ENCODE measurements around the gene UBE3C.

Gene UBE3C

DNA sequence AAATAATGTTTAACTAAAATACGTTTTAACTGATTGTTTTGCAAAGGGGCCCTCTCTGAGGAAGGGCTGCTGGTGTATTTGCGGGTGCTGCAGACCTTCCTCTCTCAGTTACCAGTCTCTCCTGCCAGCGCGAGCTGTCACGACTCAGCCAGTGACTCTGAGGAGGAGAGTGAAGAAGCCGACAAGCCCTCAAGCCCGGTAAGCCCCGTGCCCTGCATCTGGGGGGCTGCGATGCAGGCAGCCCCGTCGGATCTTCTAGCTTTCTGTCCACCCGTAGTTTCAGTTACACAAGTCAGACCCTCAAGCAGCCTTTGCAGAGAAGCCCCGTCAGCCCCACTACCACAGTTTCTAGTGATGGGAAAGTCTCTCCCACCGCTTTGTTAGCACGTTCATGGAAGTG lies 45.1 kb downstream of the UBE3C start:
- DNase-seq, result no peak

DNA sequence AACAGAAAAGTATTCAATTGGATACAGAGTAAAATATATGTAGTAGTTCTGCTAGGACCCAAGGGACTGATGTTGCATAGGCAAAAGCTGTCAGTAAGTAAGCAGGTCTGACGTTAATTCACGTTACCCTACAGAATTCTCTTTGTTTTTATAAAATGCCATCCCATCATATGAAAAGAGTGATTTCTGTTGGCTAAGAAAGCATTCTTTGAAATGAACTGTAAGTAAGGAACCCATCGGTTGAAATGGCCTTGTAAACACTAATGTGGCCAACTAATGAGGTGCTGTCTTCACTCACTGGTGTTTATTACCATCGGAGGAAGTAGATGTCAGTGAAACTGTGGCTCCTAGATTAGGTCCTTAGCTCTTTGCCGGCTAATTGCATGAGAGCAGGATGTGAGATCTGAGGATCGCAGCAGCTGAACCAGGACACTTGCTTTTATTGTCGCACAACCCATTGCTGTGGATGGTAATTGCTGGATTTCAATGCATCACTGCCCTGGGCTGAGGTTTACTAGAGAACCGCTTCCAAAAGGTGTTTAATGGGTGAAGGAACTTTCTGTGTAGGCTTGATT lies 49.5 kb downstream of the UBE3C start:
- DNase-seq, result no peak

DNA sequence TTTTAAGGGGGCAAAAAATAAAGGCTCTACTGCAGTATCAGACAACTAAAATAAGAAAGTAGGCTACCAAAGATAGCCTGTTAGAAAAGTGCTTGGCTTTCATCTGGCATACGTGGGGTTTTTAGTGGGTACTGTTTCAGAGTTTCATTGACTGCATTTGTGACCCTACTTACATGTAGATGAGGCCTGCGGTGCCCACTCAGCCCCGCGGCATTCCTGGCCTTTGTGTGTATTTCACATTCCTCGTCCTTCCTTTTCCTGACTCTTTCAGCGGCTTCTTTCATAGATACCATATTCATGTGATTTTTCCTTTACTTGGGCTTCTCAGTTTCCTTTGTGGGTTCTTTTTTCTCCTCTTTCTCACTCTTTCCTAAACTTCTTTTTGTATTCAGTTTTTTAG lies 50.7 kb downstream of the UBE3C start:
- DNase-seq, result no peak

DNA sequence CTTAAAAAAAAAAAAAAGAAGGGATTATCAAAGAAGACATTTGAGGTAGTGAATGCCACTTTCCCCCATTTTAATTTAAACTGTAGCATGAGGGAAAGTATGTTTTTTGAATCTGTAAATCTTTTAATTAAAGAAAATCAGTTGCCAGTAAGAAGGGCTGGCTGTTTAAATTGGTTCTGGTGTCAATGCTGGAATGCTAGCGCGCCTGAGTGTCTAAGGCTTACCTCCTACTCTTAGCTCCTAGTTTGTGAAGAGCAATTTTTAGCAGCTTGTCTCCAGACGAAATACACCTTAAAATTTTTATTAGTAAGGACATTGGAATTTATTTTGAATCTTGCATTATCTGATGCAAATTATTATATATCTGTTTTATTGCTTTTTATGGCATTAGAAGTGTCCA lies 54.1 kb downstream of the UBE3C start:
- no peak for DNase-seq

DNA sequence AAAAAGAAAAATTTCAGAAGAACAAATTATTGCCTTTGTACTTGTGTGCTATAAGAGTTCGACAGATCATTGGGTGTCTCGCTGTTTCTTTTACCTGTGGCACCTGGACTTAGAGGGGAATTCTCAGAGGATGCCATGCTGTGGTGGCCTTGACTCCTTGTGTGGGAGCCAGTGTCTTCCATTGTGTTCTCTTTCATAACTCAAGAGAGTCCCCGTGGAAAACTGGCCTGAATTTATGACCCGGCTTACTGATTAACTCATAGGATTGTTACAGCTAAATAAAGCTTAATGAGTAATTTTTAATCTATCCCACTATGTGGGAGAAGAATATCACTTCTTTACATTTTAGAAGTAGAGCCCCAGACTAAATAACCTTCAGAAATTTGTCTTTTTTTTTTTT lies 54.5 kb downstream of the UBE3C start:
- DNase-seq, result no peak

DNA sequence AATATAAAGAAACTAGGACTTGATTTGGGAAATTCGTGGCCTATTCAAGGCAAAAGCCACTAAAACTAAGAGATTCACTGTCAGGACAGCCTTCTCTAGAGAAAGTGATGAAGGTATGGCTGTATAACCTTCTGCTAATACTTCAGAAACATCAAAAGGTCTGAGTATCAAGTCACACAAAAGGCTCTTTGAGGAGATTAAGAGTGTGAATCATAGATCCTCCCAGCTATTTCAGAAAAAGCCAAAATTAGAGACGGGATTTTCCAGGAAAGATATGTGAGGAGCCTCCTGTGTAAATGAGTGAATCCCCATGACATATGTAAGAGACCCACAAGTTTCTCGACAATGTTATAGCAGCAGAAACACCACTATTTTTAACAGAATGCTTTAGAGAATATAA lies 56.2 kb downstream of the UBE3C start:
- DNase-seq, result no peak

DNA sequence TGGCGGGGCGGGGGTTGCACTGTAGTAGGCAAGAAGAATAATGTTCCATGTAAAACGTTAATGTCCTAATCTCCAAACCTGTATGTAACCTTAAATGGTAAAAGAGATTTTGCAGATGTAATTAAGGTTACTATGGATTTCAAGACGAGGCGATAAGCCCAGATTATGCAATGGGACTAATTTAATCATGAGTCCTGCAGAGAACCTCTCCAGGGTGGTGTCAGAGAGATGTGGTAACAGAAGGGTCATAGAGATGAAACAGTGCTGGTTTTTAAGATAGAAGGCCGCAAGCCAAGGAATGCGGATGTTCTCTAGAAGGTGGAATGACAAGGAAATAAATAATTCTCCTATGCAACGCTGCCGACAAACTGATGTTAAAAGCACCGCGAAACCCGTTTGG lies 57.1 kb downstream of the UBE3C start:
- no peak for DNase-seq

DNA sequence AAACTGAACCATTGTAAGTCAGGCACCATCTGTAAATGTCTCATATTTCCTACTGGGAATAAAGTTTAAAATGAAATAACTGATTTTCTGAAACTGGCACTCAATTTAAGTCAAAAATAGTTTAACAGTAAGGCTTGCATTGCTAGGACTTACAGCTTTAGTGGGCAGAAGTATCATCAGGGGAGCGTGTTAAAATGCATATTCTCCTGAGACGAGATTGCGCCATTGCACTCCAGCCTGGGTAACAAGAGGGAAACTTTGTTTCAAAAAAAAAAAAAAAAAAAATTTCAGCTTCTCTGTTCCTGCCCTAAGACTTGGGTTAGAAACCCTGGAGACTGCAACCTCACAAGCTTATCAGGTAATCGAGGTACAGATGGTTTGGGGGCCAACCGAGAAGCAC lies 65.4 kb downstream of the UBE3C start:
- DNase-seq, result no peak

DNA sequence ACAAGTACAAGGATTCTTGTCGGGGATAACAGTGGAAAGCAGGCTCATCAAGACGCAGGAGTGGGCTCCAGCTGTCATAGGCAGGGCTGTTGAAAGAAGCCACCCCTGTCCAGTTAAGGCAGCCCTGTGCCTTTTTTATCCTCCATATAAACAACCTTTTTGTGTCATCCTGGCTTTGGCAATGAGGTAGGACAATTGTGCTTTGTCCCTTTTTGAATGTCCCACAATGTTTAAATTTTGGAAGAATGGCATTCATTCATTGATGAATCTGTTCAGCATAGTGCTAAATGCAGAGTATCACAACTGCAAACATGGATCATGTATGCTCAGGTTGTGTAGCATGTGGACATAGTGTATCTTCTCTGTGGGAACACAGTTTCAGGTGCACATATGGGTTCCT lies 66.7 kb downstream of the UBE3C start:
- DNase-seq, result no peak

DNA sequence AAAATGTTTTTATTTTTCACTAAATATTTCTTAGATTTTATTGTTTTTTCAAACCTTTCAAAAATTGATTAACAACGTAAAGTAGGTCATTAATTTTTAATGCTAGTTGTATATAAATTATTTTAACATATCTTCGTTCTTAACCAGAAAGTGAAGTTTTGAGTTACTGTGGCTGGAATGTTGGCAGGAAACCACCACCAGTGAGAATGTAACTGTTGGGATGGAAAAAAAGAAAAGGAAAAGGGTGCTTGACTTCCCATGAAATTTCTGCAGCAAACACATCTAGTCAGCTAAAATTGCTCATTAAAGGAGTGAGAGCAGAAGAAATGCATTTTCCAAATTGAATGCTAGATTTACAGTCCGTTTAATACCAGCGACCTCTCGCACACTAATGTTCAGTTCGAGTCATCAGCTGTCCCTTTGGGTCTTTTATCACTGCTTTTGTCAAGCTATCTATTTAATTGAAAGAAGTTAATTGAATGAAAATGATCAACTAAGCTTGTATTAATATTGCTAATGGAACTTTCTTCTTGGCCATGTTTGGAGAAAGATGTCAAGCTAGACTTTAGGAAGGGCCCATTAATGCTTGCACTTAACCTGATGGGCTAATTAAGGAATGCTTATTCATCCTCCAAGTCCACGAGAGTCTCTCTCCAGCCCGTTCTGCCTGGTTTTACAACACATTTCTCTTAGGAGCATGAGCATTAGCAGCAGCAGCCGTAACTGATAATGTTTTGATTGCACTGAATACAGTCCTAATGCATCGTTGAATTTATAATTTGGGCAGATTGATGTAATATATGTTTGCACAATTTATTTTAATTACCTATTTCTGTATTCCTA lies 70.1 kb downstream of the UBE3C start:
- no peak for DNase-seq

DNA sequence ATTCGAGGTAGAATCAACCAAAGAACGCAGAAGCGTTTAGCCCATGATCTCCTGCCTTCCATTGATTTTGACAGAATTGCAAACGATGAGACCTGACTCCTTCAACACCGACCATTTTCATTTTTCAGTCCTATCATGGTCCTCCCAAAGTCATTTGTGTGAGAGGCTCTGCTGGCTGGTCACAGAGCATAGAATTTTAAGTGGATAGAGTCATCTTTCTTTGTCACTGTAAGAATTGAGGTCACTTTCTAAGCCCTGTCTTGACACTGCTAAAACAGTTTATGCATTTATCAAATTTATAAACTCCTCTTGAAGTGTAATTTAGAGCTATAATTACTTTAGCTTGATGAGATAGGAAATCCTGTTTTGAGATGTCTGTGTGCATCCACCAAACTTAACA lies 72.0 kb downstream of the UBE3C start:
- DNase-seq, result no peak

DNA sequence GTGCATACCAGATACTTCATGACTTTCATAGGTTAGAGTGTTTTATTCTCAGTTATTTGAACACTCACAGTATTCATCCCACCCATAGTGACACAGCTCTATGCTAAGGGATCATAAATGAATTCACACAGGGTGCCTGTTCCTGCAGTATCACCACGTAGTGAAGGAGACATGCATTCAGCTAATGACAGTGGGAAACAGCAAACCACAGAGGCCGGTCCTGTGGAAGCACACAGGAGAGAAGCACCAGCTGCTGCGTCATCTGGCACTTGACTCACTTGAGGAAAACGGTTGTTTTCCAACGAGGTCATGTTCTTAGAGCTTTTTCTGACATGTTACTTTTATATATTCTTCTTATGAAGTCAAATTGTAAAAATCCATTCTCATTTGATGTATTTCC lies 73.0 kb downstream of the UBE3C start:
- no peak for DNase-seq

DNA sequence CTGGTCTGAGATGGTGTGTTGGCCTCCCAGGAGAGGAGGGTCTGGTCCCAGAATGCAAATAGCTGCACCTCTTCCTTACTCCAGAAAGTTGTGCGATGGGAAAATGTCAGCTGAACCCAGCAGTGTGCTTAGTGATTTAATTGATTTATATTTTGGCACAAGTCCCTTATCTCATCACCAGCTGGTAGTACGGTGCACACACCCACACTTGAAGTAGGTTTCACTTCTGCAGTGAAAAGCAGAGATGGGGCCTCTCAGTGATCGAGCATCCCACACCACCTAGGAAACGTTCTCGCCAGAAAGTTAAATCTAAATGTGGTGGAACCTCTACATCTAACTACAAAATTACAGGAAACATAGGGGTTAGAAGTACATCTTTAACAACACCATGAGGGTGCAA lies 80.4 kb downstream of the UBE3C start:
- DNase-seq, result no peak

DNA sequence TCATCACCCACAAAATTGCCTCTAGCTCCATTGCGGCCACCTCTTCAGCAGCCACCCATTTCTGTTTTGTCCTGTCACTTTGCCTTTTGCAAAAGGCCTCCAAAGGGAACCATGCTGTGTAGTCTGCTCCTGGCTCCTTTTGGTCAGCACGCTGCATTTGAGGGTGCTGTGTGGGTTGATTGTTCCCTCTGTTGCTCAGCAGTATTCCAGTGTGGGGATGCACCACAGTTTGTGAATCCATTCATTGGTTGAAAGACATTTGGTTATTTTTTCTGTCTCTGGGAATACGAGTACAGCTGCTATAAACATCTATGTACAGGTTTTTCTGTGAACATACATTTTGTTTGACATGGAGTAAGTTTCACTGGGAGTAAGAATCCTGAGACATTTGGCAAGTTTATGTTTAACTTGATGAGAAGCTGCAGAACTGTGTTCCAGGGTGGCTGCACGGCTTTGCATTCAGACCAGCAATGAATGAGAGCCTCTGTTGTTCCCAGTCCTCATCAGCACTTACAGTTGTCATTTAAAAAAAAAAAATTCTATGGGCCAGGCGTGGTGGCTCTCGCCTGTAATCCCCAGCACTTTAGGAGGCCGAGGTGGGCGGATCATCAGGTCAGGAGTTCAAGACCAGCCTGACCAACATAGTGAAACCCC lies 82.3 kb downstream of the UBE3C start:
- no peak for DNase-seq

DNA sequence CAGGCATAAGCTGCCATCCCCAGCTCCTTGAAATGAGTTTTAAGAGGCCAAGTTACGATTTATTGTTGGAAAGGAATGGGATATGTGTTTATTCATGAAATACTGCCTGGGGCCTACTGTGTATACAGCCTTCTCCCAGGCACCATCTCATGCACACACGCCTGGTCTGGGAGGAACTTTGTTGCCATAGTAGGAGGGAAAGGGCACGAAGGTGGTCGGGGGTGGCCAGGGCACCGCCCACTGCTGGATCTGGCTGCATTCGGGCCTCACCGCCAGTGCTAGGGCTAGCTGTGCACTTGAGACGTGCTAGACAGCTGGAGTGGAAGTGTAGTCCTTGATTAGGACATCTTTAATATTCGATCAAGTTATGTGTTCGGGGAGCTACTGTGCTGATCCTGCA lies 84.0 kb downstream of the UBE3C start:
- DNase-seq, result no peak

DNA sequence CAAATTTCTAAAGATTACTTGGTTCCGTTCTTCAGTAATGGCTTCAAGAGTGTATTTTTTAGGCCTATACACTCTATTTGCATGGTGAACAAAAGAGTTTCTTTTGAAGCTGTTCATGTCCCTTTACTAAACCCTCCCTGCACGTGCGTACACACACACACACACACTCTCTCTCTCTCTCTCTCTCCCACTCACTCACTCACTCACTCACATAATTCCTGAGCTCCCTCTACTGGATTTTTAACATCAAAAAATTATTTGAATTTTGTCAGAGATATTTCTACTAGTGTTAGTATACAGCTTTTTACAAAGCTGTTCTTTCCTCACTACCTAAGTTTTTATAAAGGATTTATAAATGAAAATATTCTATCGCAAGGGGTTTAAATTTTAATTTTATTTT lies 85.9 kb downstream of the UBE3C start:
- no peak for DNase-seq

DNA sequence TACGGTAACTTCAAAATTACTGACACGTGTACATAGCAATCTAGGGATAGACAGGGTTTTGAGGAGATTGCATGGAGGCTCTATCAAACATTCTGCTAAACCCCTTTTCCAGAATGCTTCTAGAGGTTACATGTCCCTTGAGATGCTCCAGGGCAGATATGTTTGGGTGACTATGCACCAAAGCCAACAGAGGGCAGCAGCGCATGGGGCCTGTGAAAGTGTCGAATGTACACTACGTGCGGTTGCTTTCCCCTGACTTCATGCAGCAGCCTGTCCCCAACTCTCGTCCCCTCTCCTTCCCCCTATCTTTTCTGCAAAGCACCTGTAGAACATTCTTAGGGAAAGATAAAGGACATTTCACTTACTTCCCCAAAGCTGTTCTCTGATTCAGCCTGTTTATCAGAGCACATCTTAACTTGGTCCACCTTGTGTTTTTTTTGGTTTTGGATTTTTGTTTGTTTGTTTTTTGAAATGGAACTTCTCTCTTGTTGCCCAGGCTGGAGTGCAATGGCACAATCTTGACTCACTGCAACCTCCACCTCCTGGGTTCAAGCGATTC lies 90.2 kb downstream of the UBE3C start:
- DNase-seq, result peak; percentile 26

DNA sequence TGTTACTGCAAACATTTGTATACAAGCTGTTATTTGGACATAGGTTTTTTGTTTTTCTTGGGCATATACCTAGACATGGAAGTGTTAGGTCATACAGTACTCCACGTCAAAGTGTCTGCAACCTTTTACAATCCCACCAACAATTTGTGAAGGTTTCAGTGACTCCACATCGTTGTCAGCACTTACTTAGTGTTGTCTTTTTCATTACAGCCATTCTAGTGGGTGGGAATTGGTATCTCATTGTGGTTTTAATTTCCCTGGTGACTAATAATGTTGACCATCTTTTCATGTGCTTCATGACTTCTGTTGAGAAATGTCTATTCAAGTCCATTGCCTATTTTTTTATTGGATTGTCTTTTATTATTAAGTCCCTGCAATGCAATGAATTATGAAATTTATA lies 95.0 kb downstream of the UBE3C start:
- no peak for DNase-seq

DNA sequence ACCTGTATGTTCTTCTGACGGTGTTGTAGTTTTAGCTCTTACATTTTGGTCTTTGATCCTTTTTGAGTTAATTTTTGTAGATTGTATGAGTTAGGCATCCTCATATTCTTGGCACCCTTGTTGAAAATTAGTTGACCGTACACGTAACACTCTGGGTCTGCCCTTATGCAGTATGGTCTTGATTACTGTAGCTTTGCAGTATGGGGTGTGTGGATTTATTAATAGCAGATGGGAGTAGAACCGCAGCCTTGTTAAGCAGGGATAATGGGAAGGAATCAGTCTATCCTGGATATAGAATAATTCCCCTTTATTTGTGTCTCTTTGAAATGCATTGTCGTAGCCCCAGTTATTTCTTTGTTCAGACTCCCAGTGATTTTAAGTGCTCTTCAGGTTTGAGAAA lies 95.5 kb downstream of the UBE3C start:
- DNase-seq, result no peak

DNA sequence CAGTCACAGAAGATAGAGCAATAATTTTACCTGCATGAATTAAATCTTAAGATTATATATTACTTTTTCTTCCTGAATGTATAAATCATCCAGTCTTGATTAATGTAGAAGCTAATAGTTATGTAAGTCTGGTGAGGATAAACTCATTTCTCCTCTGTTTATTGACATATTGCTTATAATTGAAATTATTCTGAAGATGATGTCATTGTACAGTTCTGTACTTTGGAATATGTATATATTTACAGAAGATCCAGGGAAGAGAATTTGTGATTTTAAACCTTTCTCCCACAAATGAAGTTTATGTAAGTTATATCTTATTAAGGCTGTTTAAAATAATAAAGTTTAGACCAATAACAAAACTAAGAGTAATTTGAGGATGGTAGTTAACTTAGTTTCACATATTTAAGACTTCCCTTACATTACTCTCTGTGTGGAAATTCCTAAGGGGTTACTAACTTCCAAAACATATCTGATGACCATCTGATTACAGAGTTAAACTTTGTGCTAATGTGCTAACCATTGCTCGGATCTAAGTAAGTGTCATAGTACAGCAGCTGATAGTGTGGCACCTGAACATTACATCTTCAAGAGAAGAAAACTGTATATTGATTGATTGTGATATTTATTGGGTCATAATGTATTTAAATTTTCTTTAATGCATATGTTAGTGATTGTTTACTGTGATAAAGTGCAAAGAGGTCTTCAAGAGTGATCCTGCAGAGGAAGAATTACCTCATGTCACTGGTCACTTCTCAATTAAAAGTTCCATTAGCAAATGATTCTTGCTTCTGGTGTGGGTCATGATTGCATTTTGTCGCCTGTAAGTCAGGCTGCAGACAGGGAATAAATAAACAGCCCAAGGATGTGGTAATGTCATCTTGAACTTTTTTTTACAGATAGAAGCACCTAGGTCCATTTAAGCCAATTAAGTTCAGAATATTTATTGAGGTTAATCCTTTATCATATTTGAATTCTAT lies 96.9 kb downstream of the UBE3C start:
- no peak for DNase-seq

DNA sequence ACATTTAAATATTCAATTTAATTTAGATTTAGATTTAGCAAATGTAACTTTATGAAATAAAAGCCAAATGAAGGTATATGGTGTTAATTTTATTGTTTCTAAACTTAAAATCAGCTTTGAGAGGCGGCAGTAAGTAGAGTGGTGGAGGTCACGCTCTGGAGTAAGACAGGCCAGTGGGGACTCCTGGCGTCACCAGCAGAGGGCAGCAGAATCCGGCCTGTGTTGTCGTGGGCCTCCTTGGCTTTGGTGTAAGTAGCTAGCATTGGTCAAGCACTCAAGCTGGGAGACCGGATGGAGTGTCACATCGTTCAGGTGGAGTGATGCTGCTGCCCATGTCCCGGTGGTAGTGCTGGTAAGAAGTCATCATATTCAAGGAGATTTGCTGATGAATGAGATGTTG lies 99.4 kb downstream of the UBE3C start:
- DNase-seq, result no peak

DNA sequence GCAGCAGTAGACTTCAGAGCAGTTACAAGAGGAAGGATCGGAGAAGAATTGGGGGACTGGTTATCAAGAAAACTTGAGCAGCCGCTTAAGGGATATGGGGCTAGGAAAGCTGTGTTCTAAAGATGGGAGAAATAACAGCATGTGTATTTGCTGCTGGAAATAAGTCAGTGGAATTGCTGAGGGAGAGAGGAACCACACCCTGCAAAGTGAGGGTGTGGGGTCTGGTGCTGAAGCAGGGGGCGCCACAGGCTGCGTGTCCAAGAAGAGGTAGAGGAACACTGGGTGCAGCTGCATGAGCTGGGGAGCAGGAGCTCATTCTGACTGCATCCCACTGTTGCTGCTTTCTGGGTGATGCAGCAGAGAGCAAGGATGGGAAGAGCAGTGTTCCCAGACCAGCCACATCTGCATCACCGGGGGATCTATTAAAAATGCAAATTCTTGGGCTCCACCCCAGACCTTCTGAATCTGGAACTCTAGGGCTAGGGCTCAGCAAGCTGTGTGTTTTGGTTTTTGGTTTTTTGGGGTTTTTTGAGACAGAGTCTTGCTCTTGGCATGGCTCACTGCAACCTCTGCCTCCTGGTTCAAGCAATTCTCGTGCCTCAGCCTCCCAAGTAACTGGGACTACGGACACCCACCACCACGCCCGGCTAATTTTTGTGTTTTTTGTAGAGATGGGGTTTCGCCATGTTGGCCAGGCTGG lies 101.0 kb downstream of the UBE3C start:
- DNase-seq, result no peak
